Measurements from ENCODE around the gene AK3. TPM values are rescaled to one million over a fixed set of nuclear protein-coding genes. Genes with fewer than 3 reads are reported as not detected.
A peak's percentile ranks its signal among the peaks of the same experiment; 100 is the strongest.

Gene AK3
- total and polyA plus RNA-seq, 2 of the 8 experiments (the other 6 are each of a cell fraction or from before 2014, with no cell fraction given), result 8.9 to 30.0 TPM

DNA sequence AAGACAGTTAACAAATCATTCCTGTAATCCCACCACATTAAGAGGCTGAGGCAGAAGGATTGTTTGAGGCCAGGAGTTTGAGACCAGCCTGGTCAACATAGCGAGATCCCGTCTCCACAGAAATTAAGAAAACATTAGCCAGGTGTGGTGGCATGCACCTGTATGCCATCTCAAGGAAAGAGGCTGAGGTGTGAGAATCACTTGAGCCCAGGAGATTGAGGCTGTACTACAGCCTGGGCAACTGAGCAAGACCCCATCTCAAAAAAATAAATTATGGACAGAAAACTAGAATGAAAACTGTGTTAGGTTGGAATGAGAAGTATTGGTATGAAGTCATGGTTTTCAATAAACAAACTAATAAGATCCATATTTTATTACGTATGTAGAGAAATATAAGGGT is 23.0 kb upstream of the AK3 start:
- H3K4me2 ChIP-seq (ENCODE audit: insufficient read depth in 1 of 2, low read depth in 2 of 2, low read length in 2 of 2), result no peak overlapping the region
- POLR2A ChIA-PET (ENCODE audit: partially characterized antibody), result interaction anchor here (1.4 kb wide), 1 partner anchor 10 kb away, joined by 3 read pairs; no protein-coding TSS in a partner anchor
- FAIRE-seq (no peak), DNase-seq (ENCODE audit: low read depth in 1 of 2, low spot score in 2 of 2) (no peak)
- H4K20me1 ChIP-seq (replicated peaks in 1 of 2; ENCODE audit: control insufficient read depth in 1 of 2, insufficient read depth in 2 of 2, low read length in 2 of 2), result no peaks in the 10 kb centered on the region
- H3K9ac ChIP-seq (replicated peaks in 1 of 4; ENCODE audit: extremely low read depth in 1 of 4, low read depth in 3 of 4, low read length in 3 of 4), result no peak overlapping the region
- no peaks in the 10 kb centered on the region for H3K36me3 ChIP-seq (ENCODE audit: control insufficient read depth in 2 of 4, insufficient read depth in 4 of 4, low read length in 3 of 4)
- H2AFZ ChIP-seq (ENCODE audit: low read length), result no peak overlapping the region
- H3K79me2 ChIP-seq (ENCODE audit: control insufficient read depth in 1 of 2, insufficient read depth in 2 of 2, low read length in 2 of 2), result no peaks in the 10 kb centered on the region
- H2BK20ac ChIP-seq (ENCODE audit: low read length), result peak overlapping the region; percentile 77; the same call in 1 of the 2 replicates
- H2AK5ac ChIP-seq (ENCODE audit: low read depth, low read length), result no peak overlapping the region
- peaks cover 0 to 8% (median 5%) of the 10 kb centered on the region in 4 experiments; a peak in 4 of 7 replicates for H3K4me1 ChIP-seq (replicated peaks in 1 of 4; ENCODE audit: control insufficient read depth in 3 of 4, insufficient read depth in 4 of 4, low read length in 3 of 4)
- H3K4ac ChIP-seq (replicated peaks; ENCODE audit: insufficient read length, low read depth, low read length), result no peak overlapping the region
- WGBS, 2 experiments (ENCODE audit: extremely low coverage in 1 of 2, insufficient coverage in 1 of 2, insufficient read length in 1 of 2, insufficient replicate concordance in 2 of 2, low coverage in 1 of 2, low lambda C conversion rate in 2 of 2, missing lambda C conversion rate in 1 of 2), result 71% methylated on average over 3 of the region's 3 CpGs; no CpG with 5 or more reads in 1 of the 2 experiments
- H3K56ac ChIP-seq (replicated peaks; ENCODE audit: insufficient read length, low read depth, low read length), result no peak overlapping the region
- no peaks in the 10 kb centered on the region; the same call in 1 of the 2 replicates for H3K23me2 ChIP-seq (ENCODE audit: low read depth, low read length)
- H3K9me3 ChIP-seq (ENCODE audit: insufficient read depth in 2 of 2, low read depth in 1 of 2, low read length in 1 of 2), result no peaks in the 10 kb centered on the region
- H3K4me3 ChIP-seq (ENCODE audit: extremely low read depth in 1 of 4, insufficient read depth in 2 of 4, low read depth in 3 of 4, low read length in 4 of 4), result no peak overlapping the region
- H3K23ac ChIP-seq (ENCODE audit: insufficient read length), result no peak overlapping the region
- H2BK5ac ChIP-seq (ENCODE audit: low read depth, low read length), result no peak overlapping the region
- H4K91ac ChIP-seq (replicated peaks; ENCODE audit: insufficient read length, low read length), result no peak overlapping the region
- H3K18ac ChIP-seq (ENCODE audit: extremely low read depth, low read length), result no peak overlapping the region
- H3K27me3 ChIP-seq (replicated peaks in 1 of 4; ENCODE audit: control insufficient read depth in 3 of 4, extremely low read depth in 1 of 4, insufficient read depth in 3 of 4, low read length in 3 of 4), result no peaks in the 10 kb centered on the region
- H3K79me1 ChIP-seq (ENCODE audit: low read depth, low read length), result no peaks in the 10 kb centered on the region
- H3K14ac ChIP-seq (ENCODE audit: insufficient read length), result no peak overlapping the region
- no peak overlapping the region; the same call in 1 of the 2 replicates for H2BK15ac ChIP-seq (ENCODE audit: low read length)
- no peak overlapping the region for H2BK120ac ChIP-seq (replicated peaks; ENCODE audit: low read depth, low read length)
- H4K8ac ChIP-seq (ENCODE audit: extremely low read depth, insufficient read depth, low read length), result no peak overlapping the region
- no peak overlapping the region for H2BK12ac ChIP-seq (ENCODE audit: low read depth, low read length)
- H3K27ac ChIP-seq (ENCODE audit: low read depth, low read length), result no peak overlapping the region
- CTCF ChIA-PET (ENCODE audit: partially characterized antibody), result interaction anchor here (0.7 to 6.3 kb wide), 15 partner anchors 12 to 837 kb away, joined by 3 to 76 read pairs (median 4); partner anchors contain the start of gene JAK2
- H4K5ac ChIP-seq (ENCODE audit: insufficient read length, low read depth, low read length), result no peak overlapping the region
- TF ChIP-seq KDM4A (IDR thresholded peaks at IDR 0.05; ENCODE audit: low read depth, low read length, severe bottlenecking), result no peak
- no peak for TF ChIP-seq BCL11A (IDR thresholded peaks at IDR 0.05; ENCODE audit: low read depth in 2 of 2, low read length in 2 of 2)

Measured in H1 (cell line).